Thoracic aorta endothelial cell (primary cell): ENCODE measurements around the gene DUOX1. TPM values are rescaled to one million over a fixed set of nuclear protein-coding genes. Genes with fewer than 3 reads are reported as not detected.

Experiments used
- total RNA-seq: library from RNA; depleted of rRNA; stranded (reverse); fragments of >200 nt; gene quantifications from 2 replicates; pipeline ENCODE4 v1.2.3, GENCODE V29; 2012

DUOX1 gene
- total RNA-seq, result under 0.01 TPM in 1 of 2 replicates, not detected in the other

DNA sequence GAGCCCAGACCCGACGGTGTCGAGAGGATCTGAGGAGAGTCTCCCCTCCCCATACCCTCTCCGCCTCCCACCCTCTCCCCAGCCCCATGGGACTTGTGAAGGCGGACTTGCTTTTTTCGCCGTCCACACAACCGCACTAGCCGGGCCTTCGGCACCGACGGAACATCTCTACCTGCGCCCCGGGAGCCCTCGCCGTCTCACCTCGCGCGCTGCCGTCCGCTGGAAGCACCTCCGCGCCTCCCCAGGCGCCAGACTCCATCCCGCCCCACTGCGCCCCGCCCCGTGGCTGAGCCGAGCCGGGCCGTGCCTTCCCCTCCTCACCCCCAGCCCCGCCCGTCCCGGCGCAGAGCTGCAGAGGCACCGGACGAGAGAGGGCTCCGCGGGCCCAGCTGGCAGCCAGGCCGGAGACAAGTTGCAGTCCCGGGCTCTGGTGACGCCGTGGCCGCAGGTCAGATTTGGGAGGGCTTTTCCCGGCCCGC is at the start of gene DUOX1, which contains the start of gene DUOXA1:
Gene DUOX1, plus strand, starts transcription at position 344 of the 479 bp plus-strand sequence. CDS start 1,973 bp downstream, outside the sequence.
Gene DUOXA1, minus strand, starts transcription at position 229 of the 479 bp plus-strand sequence. CDS start 6,865 bp downstream, outside the sequence.

GRCh38 chr15:45114076-45114750 is 15.6 kb upstream of the DUOX1 start, which contains the start of the genes DUOX2 and DUOXA2:
Gene DUOX2 (minus strand): TSS chr15:45114172. CDS start chr15:45113411, 761 bp downstream.
Gene DUOXA2 (plus strand): TSS chr15:45114326. CDS start chr15:45114606, 280 bp downstream.

DNA sequence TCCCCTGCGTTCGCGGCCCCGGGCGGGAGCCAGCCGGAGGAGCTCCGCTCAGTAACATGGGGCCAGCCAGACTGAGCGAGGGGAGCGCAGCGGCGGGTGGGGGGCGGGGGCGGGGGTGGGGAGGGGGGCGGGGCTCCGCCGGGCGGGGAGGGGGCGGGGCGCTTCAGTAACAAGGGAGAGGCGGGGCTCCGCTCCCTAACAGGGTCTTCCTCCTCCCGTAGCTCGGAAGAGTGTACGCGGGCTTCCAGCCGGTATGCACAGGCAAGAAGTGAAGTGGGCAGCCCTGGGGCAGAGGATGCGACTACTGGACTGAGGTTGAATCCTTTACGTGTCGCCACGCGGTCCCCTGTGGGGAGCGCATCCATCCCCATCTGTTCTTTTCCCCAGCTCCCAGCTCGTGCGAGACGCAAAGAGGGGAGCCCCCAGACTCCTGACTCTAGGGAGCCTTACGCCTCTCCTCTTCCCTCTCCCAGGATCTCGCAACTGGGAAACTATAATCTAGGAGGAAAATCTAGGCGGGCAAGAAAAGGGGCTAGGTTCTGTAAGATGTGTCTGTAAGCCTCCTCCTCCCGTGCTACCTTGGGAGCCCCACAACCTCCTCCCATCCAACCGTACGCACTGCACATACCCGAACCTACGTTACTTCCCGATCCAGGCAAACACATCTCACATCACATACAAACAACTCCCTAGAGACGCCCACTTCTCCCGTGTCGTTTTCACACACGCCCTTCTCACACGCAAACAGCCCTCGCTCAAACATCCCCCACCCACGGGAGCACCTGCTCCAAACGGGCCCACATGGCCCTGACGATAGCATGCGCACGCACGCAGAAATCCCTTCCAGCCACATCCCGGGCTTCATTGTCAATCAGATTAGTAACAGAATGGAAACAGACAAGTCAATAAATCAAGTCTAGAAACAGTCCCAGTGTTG is 58.4 kb downstream of the DUOX1 start, which contains the start of gene SHF:
Gene SHF, minus strand, starts transcription at position 73 of the 937 bp plus-strand sequence. Its CDS starts 15 bp downstream, at position 58.

Other genes starting within 250 kb of the DUOX1 start
- not detected in 2 replicates for gene TERB2, start 173.3 kb upstream of the DUOX1 start, total RNA-seq
- gene SORD, start 106.8 kb upstream of the DUOX1 start, total RNA-seq, result 43.4 and 57.4 TPM in 2 replicates
- not detected in 2 replicates for gene DUOX2, start 15.8 kb upstream of the DUOX1 start, total RNA-seq
- not detected in 2 replicates for gene DUOXA2, start 15.7 kb upstream of the DUOX1 start, total RNA-seq
- not detected in 2 replicates for gene DUOXA1, start 115 bp upstream of the DUOX1 start, total RNA-seq
- 2.1 and 2.6 TPM in 2 replicates for gene SHF, start 58.0 kb downstream of the DUOX1 start, total RNA-seq
- not detected in 2 replicates for gene SLC28A2, start 122.2 kb downstream of the DUOX1 start, total RNA-seq
- gene GATM, start 248.6 kb downstream of the DUOX1 start, total RNA-seq, result 0.66 and 1.3 TPM in 2 replicates